ENCODE results near the gene NID2.
A peak's percentile ranks its signal among the peaks of the same experiment; 100 is the strongest.

The NID2 gene

DNA sequence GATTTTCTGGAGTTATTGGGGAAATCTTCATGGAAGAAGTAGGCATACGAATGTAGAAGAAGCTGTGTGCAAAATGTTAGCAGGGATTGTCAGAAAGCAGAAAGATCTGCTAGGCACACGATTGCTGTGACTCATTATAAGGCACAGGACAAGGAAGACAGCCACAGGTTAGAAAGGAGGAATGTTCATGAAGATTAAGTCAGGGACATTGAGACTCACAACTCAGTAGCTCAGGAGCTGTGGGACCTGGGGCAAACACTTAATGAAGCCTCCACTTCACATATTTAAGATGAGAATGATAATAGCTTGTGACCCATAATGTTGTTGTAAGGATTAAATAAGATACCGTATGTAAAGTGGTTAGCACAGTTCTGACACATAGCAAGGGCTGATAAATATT, 106.1 kb downstream of the NID2 start:
- H3K4me3 ChIP-seq (ENCODE audit: low read length) = no peak overlapping the region
- no peaks in the 10 kb centered on the region for H3K27me3 ChIP-seq (ENCODE audit: control insufficient read depth, insufficient read depth, low read length)
- H3K4me1 ChIP-seq (ENCODE audit: control insufficient read depth, insufficient read depth, low read length) = peaks cover 7% of the 10 kb centered on the region
- peaks cover 5% of the 10 kb centered on the region for H3K36me3 ChIP-seq (ENCODE audit: insufficient read depth, low read length)
- peak overlapping the region; percentile 22 for H3K4me2 ChIP-seq (ENCODE audit: low read length)
- peaks cover 13% of the 10 kb centered on the region for H3K9me3 ChIP-seq (replicated peaks; ENCODE audit: low read length)
- no peak overlapping the region for H3K9ac ChIP-seq (ENCODE audit: low read depth, low read length)

GRCh38 chr14:51960866-51961265, 108.0 kb downstream of the NID2 start:
- H3K4me1 ChIP-seq (ENCODE audit: control insufficient read depth, insufficient read depth, low read length) = peaks cover 7% of the 10 kb centered on the region
- peaks cover 13% of the 10 kb centered on the region for H3K9me3 ChIP-seq (replicated peaks; ENCODE audit: low read length)
- H3K4me2 ChIP-seq (ENCODE audit: low read length) = no peak overlapping the region
- H3K4me3 ChIP-seq (ENCODE audit: low read length) = no peak overlapping the region
- no peak overlapping the region for H3K9ac ChIP-seq (ENCODE audit: low read depth, low read length)
- no peaks in the 10 kb centered on the region for H3K27me3 ChIP-seq (ENCODE audit: control insufficient read depth, insufficient read depth, low read length)
- H3K36me3 ChIP-seq (ENCODE audit: insufficient read depth, low read length) = peaks cover 5% of the 10 kb centered on the region

- Histone ChIP-seq H3K36me3 (ENCODE audit: insufficient read depth, low read length) (peaks cover 5% of the 10 kb centered on the region), H3K4me1 (ENCODE audit: control insufficient read depth, insufficient read depth, low read length) (peaks cover 7% of the 10 kb centered on the region), H3K4me2 (ENCODE audit: low read length) (no peak overlapping the region), H3K9ac (ENCODE audit: low read depth, low read length) (no peak overlapping the region), H3K9me3 (replicated peaks; ENCODE audit: low read length) (peaks cover 13% of the 10 kb centered on the region), H3K4me3 (ENCODE audit: low read length) (no peak overlapping the region), H3K27me3 (ENCODE audit: control insufficient read depth, insufficient read depth, low read length) (no peaks in the 10 kb centered on the region)
These were observed 108.9 kb downstream of the NID2 start for GRCh38 chr14:51959928-51960327.

GRCh38 chr14:51957950-51958349, 110.9 kb downstream of the NID2 start:
- Histone ChIP-seq H3K36me3 (ENCODE audit: insufficient read depth, low read length) (peaks cover 5% of the 10 kb centered on the region), H3K27me3 (ENCODE audit: control insufficient read depth, insufficient read depth, low read length) (no peaks in the 10 kb centered on the region), H3K9me3 (replicated peaks; ENCODE audit: low read length) (peaks cover 13% of the 10 kb centered on the region), H3K4me2 (ENCODE audit: low read length) (no peak overlapping the region), H3K4me1 (ENCODE audit: control insufficient read depth, insufficient read depth, low read length) (peaks cover 6% of the 10 kb centered on the region), H3K9ac (ENCODE audit: low read depth, low read length) (no peak overlapping the region), H3K4me3 (ENCODE audit: low read length) (no peak overlapping the region)
